Pancreas (tissue), 10 donors: ENCODE measurements around the gene YIPF6. TPM values are rescaled to one million over a fixed set of nuclear protein-coding genes. Genes with fewer than 3 reads are reported as not detected.

ENCODE experiments used
- ATAC-seq, 4 donors: fragments of 200-7000 bp; cut with Tn5 transposase; one replicate each; pipeline versions ENCODE4 v1.8.0 to v1.9.1; 2020; ENCODE audit warnings: mild to moderate bottlenecking in 4 of 4, moderate library complexity in 4 of 4
- DNase-seq, 6 donors: peaks; one replicate each; pipeline ENCODE4 v3.0.0-alpha.2; 2020
- FAIRE-seq: peaks from 2 replicates; lab custom pipeline; 2012; peaks lifted over from hg19 to GRCh38; lab: Jason Lieb, UNC
- H3K27ac ChIP-seq, 4 donors: fragments of 200-600 bp; sonication (generic); 1 replicate in 3 of 4; 2 replicates in 1 of 4; pipeline versions ENCODE4 v1.5.0 to v1.8.0; 2020
- H3K27me3 ChIP-seq, 4 donors: fragments of 200-600 bp; one replicate each; pipeline ENCODE4 v1.8.0; 2021
- H3K36me3 ChIP-seq, 3 donors: fragments of 200-600 bp; sonication (generic) in 1 of 3; one replicate each; pipeline versions ENCODE4 v1.5.0 to v1.8.0; 2020 to 2021
- H3K4me1 ChIP-seq, 3 donors: fragments of 200-600 bp; one replicate each; pipeline ENCODE4 v1.8.0; 2021
- H3K4me3 ChIP-seq, 4 donors: fragments of 200-600 bp; sonication (generic) in 2 of 4; one replicate each; pipeline versions ENCODE4 v1.5.0 to v1.8.0; 2020 to 2021
- H3K9me3 ChIP-seq, 4 donors: fragments of 200-600 bp; one replicate each; pipeline ENCODE4 v1.8.0; 2021
- CTCF ChIP-seq, 4 donors: fragments of 200-600 bp; sonication (generic) in 3 of 4; IDR thresholded peaks; one replicate each; pipeline versions ENCODE4 v1.5.0 to v1.8.0; 2021; ENCODE audit warnings: antibody characterized with exemption in 4 of 4
- WGBS, 2 donors: extraction: QIAGEN DNeasy Blood & Tissue Kit; methylation state at CpG; one replicate each; pipeline ENCODE4 v1.1.7; 2013; 5-methylcytosine and 5-hydroxymethylcytosine counted together
- intact Hi-C, 3 donors: fragments of 100-400 bp; cut with DNase I; formaldehyde crosslinking; loops; one replicate each; pipeline versions ENCODE4 v1.11.1 to v1.14.2; 2022
- polyA plus RNA-seq, 2 donors: library from polyadenylated mRNA; stranded (reverse); fragments of 200-250 nt; gene quantifications; one replicate each; pipeline ENCODE4 v1.2.3, GENCODE V29; 2013
- total RNA-seq, 6 donors: library from RNA; stranded (reverse); fragmentation: NEBNext Ultra II Directional in 4 of 6; extraction: Animal tissue kit (Norgen Biotek cat#: 25700) in 4 of 6; gene quantifications; one replicate each; pipeline versions ENCODE4 v1.2.1 to v1.2.4, GENCODE V29; 2021 to 2023
- donor health status: healthy with polysubstance abuse.
- donor health status: DM: no; HTN: no; CAD: no; lungs with moderate emphysema.
- donor health status: DM: no; HTN: no; CAD: no.
- donor health status: control.
- donor health status: control.
- donor health status: Bipolar disorder and iron deficiency.
- donor health status: DM: yes; HTN: yes; CAD: no.
- donor health status: DM: no; HTN: no; CAD: no.
- donor health status: DM: no; HTN: no; CAD: no.
- donor health status: DM: yes; HTN: yes; CAD: no.

YIPF6 gene
- total and polyA plus RNA-seq, 8 donors = 4.6 to 27.5 (median 18.6) TPM

GRCh38 chrX:68568136-68568535, 69.3 kb downstream of the YIPF6 start:
- Histone ChIP-seq H3K36me3 (no peaks in the 10 kb centered on the region), H3K27ac (no peak overlapping the region), H3K4me3 (no peak overlapping the region), H3K27me3 (peaks cover 0 to 7% (median 3%) of the 10 kb centered on the region in 4 donors), H3K4me1 (no peaks in the 10 kb centered on the region), H3K9me3 (no peaks in the 10 kb centered on the region)
- intact Hi-C loops = no loop called here
- ATAC-seq = no peak
- no peak for TF ChIP-seq CTCF (IDR thresholded peaks at IDR 0.05)
- no peak for DNase-seq
- no peak for FAIRE-seq
- 68 to 84% methylated on average over 2 of the region's 2 CpGs for WGBS, 2 donors

- 71 to 79% methylated on average over 4 of the region's 4 CpGs for WGBS, 2 donors
Observed at GRCh38 chrX:68570598-68570997, 71.7 kb downstream of the YIPF6 start.

GRCh38 chrX:68571292-68571609, 72.4 kb downstream of the YIPF6 start:
- Histone ChIP-seq H3K9me3 (no peaks in the 10 kb centered on the region), H3K27me3 (peaks cover 0 to 7% (median 0%) of the 10 kb centered on the region in 4 donors), H3K36me3 (no peaks in the 10 kb centered on the region), H3K27ac (no peak overlapping the region), H3K4me3 (no peak overlapping the region), H3K4me1 (no peaks in the 10 kb centered on the region)
- WGBS, 2 donors = 67 to 85% methylated on average over 3 of the region's 3 CpGs
- DNase-seq = no peak
- no peak for ATAC-seq
- no peak for TF ChIP-seq CTCF (IDR thresholded peaks at IDR 0.05)
- FAIRE-seq = no peak
- intact Hi-C loops = no loop called here

More at GRCh38 chrX:68570598-68570997, 71.7 kb downstream of the YIPF6 start:
- FAIRE-seq = no peak
- intact Hi-C loops = no loop called here
- no peak for TF ChIP-seq CTCF (IDR thresholded peaks at IDR 0.05)
- Histone ChIP-seq H3K4me3 (no peak overlapping the region), H3K27ac (no peak overlapping the region), H3K27me3 (peaks cover 0 to 7% (median 0%) of the 10 kb centered on the region in 4 donors), H3K9me3 (no peaks in the 10 kb centered on the region), H3K36me3 (no peaks in the 10 kb centered on the region), H3K4me1 (no peaks in the 10 kb centered on the region)
- DNase-seq = no peak
- no peak for ATAC-seq

GRCh38 chrX:68571610-68572311, 72.9 kb downstream of the YIPF6 start:
- peak in 2 of 4 donors; percentile 33 to 54 for ATAC-seq
- no peaks in the 10 kb centered on the region for H3K9me3 ChIP-seq
- FAIRE-seq = no peak

More at GRCh38 chrX:68571610-68572311, 72.9 kb downstream of the YIPF6 start:
- Histone ChIP-seq H3K27me3 (peaks cover 0 to 6% (median 0%) of the 10 kb centered on the region in 4 donors), H3K4me1 (no peaks in the 10 kb centered on the region), H3K4me3 (no peak overlapping the region), H3K36me3 (no peaks in the 10 kb centered on the region), H3K27ac (no peak overlapping the region)
- TF ChIP-seq CTCF (IDR thresholded peaks at IDR 0.05) = no peak
- DNase-seq = no peak
- intact Hi-C loops = no loop called here
- 66 to 87% methylated on average over 2 of the region's 2 CpGs for WGBS, 2 donors
